DND-41 (cell line): ENCODE data around the gene KIAA1210.

Source experiments
- EZH2 ChIP-seq: IDR thresholded peaks from 3 replicates; pipeline ENCODE4 v1.6.1; 2012; ENCODE audit warnings: borderline replicate concordance, low read depth, mild to moderate bottlenecking, moderate library complexity, low read length, inconsistent platforms; ENCODE audit not compliant: severe bottlenecking
- TF ChIP-seq, protein P1 (sequence below): IDR thresholded peaks from 2 replicates; pipeline ENCODE4 v1.5.1; 2012; ENCODE audit warnings: borderline replicate concordance, low read length, moderate library complexity, mild to moderate bottlenecking; ENCODE audit not compliant: poor library complexity, severe bottlenecking; ENCODE audit errors: extremely low read depth

GRCh38 chrX:119134466-119134865 is 6.9 kb upstream of the KIAA1210 start:
- TF ChIP-seq EZH2 = no peak
- TF ChIP-seq, protein P1, sequence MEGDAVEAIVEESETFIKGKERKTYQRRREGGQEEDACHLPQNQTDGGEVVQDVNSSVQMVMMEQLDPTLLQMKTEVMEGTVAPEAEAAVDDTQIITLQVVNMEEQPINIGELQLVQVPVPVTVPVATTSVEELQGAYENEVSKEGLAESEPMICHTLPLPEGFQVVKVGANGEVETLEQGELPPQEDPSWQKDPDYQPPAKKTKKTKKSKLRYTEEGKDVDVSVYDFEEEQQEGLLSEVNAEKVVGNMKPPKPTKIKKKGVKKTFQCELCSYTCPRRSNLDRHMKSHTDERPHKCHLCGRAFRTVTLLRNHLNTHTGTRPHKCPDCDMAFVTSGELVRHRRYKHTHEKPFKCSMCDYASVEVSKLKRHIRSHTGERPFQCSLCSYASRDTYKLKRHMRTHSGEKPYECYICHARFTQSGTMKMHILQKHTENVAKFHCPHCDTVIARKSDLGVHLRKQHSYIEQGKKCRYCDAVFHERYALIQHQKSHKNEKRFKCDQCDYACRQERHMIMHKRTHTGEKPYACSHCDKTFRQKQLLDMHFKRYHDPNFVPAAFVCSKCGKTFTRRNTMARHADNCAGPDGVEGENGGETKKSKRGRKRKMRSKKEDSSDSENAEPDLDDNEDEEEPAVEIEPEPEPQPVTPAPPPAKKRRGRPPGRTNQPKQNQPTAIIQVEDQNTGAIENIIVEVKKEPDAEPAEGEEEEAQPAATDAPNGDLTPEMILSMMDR = no peak
